Activated gamma-delta T cell (primary cell): ENCODE measurements around the gene LEKR1.

Source experiments
- DNase-seq: peaks from one replicate; lab custom pipeline; 2025; lab: John Stamatoyannopoulos, UW

Gene LEKR1

GRCh38 chr3:157081626-157082210, 255.6 kb downstream of the LEKR1 start:
- no peak for DNase-seq

GRCh38 chr3:157082305-157082982, 256.3 kb downstream of the LEKR1 start:
- no peak for DNase-seq

- no peak for DNase-seq
Observed at GRCh38 chr3:157083824-157084223, 257.7 kb downstream of the LEKR1 start.

- no peak for DNase-seq
Observed at GRCh38 chr3:157086060-157086750, 260.1 kb downstream of the LEKR1 start.

- no peak for DNase-seq
Observed at GRCh38 chr3:157086775-157087174, 260.6 kb downstream of the LEKR1 start.

- no peak for DNase-seq
Observed at GRCh38 chr3:157087373-157087772, 261.2 kb downstream of the LEKR1 start.

GRCh38 chr3:157087780-157088600, 261.8 kb downstream of the LEKR1 start:
- DNase-seq: no peak

GRCh38 chr3:157088601-157089454, 262.7 kb downstream of the LEKR1 start:
- no peak for DNase-seq

GRCh38 chr3:157089455-157090221, 263.5 kb downstream of the LEKR1 start:
- no peak for DNase-seq

GRCh38 chr3:157091083-157091833, 265.1 kb downstream of the LEKR1 start:
- no peak for DNase-seq

- no peak for DNase-seq
Observed at GRCh38 chr3:157092230-157092629, 266.1 kb downstream of the LEKR1 start.

GRCh38 chr3:157093096-157093495, 266.9 kb downstream of the LEKR1 start:
- DNase-seq: no peak

GRCh38 chr3:157094301-157094700, 268.1 kb downstream of the LEKR1 start:
- no peak for DNase-seq

GRCh38 chr3:157094751-157095480, 268.8 kb downstream of the LEKR1 start:
- DNase-seq: no peak
